ENCODE results near the gene PCDHGA1. TPM values are rescaled to one million over a fixed set of nuclear protein-coding genes. Genes with fewer than 3 reads are reported as not detected.
"Not testable (repeated sequence)": the region's sequence is repeated elsewhere in the genome, so short reads cannot be mapped to it uniquely, and the experiment has no call there.

PCDHGA1 gene
- polyA plus RNA-seq, 1 donor, result 0.58 TPM

DNA sequence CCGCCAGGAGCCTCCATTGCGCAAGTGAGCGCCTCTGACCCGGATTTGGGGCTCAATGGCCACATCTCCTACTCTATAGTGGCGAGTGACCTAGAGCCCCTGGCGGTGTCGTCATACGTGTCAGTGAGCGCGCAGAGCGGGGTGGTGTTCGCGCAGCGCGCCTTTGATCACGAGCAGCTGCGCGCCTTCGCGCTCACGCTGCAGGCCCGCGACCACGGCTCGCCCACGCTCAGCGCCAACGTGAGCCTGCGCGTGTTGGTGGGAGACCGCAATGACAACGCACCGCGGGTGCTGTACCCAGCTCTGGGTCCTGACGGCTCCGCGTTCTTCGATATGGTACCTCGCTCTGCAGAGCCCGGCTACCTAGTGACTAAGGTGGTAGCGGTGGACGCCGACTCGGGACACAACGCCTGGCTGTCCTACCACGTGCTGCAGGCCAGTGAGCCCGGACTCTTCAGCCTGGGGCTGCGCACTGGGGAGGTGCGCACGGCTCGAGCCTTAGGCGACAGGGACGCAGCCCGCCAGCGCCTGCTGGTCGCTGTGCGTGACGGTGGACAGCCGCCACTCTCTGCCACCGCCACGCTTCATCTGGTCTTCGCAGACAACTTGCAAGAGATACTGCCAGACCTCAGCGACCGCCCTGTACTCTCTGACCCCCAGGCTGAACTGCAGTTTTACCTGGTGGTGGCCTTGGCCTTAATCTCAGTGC lies 79.4 kb downstream of the PCDHGA1 start:
- DNase-seq (ENCODE audit: low read depth), result no peak

DNA sequence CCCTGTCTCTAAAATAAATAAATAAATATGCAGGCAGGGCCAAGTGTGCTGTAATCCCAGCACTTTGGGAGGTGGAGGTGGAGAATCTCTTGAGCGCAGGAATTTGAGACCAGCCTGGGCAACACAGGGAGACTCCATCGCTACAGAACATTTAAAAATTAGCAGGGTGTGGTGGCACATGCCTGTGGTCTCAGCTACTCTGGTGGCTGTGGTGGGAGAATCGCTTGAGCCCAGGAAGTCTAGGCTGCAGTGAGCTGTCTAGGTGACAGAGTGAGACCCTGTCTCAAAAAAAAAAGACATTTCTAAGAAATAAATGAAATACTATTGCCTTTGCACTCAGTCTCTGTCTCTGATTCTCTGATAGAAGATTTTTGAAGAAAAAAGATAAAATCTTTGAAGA lies 81.3 kb downstream of the PCDHGA1 start:
- DNase-seq (ENCODE audit: low read depth), result no peak

DNA sequence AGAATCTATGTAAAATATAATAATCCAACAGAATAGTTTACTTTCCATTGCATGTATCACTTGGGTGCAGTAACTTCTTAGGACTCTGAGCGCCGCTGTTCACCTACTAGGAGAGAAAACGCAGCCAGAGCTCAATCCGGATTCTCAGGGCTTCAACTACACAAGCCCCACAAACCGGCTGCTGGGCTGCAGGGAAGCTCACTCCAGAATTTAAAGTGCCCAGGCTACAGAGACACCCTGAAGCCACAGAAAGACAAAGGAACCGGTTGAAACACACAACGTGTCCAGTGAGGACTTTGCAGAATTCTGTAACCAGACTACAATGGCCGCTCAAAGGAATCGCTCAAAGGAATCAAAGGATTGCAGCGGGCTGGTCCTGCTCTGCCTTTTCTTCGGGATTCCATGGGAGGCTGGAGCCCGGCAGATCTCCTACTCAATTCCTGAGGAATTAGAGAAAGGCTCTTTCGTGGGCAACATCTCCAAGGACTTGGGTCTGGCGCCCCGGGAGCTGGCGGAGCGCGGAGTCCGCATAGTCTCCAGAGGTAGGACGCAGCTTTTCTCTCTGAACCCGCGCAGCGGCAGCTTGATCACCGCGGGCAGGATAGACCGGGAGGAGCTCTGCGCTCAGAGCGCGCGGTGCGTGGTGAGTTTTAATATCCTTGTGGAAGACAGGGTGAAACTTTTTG lies 82.7 kb downstream of the PCDHGA1 start, which contains the start of gene PCDHGA10:
Gene PCDHGA10 (plus strand): TSS at position 134 of the 686 bp plus-strand sequence. CDS start 189 bp downstream, at position 323.
- DNase-seq (ENCODE audit: low read depth), result no peak

DNA sequence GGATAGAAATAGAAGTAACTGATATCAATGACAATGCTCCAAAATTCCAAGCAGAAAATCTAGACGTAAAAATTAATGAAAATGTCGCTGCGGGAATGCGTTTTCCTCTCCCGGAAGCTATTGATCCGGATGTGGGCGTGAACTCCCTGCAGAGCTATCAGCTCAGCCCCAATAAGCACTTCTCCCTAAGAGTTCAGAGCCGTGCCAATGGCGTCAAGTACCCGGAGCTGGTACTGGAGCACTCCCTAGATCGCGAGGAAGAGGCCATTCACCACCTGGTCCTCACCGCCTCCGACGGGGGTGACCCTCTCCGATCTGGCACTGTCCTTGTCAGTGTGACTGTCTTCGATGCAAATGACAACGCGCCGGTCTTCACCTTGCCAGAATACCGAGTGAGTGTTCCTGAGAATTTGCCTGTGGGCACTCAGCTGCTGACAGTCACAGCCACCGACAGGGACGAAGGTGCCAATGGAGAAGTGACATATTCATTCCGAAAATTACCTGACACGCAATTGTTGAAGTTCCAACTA lies 83.3 kb downstream of the PCDHGA1 start:
- no peak for DNase-seq (ENCODE audit: low read depth)

DNA sequence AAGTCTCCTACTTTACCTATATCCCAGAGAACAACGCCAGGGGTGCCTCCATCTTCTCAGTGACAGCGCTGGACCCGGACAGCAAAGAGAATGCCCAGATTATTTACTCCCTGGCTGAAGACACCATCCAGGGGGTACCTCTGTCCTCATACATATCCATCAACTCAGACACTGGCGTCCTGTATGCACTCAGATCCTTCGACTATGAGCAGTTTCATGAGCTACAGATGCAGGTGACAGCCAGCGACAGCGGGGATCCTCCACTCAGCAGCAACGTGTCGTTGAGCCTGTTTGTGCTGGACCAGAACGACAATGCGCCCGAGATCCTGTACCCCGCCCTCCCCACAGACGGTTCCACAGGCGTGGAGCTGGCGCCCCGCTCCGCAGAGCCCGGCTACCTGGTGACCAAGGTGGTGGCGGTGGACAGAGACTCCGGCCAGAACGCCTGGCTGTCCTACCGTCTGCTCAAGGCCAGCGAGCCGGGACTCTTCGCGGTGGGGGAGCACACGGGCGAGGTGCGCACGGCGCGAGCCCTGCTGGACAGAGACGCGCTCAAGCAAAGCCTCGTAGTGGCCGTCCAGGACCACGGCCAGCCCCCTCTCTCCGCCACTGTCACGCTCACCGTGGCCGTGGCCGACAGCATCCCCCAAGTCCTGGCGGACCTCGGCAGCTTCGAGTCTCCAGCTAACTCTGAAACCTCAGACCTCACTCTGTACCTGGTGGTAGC lies 84.4 kb downstream of the PCDHGA1 start:
- DNase-seq (ENCODE audit: low read depth), result not testable (repeated sequence)

DNA sequence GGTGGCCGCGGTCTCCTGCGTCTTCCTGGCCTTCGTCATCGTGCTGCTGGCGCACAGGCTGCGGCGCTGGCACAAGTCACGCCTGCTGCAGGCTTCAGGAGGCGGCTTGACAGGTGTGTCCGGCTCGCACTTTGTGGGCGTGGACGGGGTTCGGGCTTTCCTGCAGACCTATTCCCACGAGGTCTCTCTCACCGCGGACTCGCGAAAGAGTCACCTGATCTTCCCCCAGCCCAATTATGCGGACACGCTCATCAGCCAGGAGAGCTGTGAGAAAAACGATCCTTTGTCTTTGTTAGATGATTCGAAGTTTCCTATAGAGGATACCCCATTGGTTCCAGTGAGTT lies 84.9 kb downstream of the PCDHGA1 start:
- not testable (repeated sequence) for DNase-seq (ENCODE audit: low read depth)

DNA sequence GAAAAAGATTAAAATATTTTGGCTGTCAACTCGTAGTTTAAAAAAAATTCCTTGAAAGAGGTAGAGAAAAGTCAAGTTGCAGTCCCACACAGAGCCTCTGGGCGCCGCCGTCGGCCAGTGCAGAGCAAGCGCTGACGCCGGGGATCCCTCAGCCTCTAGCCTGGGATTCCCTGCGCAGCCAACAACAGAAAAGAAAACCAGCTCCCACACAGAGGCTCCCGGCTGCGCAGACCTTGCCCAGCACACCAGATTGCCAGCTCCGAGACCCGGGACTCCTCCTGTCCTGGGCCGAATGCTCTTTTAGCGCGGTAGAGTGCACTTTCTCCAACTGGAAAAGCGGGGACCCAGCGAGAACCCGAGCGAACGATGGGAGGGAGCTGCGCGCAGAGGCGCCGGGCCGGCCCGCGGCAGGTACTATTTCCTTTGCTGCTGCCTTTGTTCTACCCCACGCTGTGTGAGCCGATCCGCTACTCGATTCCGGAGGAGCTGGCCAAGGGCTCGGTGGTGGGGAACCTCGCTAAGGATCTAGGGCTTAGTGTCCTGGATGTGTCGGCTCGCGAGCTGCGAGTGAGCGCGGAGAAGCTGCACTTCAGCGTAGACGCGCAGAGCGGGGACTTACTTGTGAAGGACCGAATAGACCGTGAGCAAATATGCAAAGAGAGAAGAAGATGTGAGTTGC lies 87.3 kb downstream of the PCDHGA1 start, which contains the start of gene PCDHGB7:
Gene PCDHGB7 (plus strand): TSS at position 184 of the 679 bp plus-strand sequence. CDS start 183 bp downstream, at position 367.
- not testable (repeated sequence) for DNase-seq (ENCODE audit: low read depth)

DNA sequence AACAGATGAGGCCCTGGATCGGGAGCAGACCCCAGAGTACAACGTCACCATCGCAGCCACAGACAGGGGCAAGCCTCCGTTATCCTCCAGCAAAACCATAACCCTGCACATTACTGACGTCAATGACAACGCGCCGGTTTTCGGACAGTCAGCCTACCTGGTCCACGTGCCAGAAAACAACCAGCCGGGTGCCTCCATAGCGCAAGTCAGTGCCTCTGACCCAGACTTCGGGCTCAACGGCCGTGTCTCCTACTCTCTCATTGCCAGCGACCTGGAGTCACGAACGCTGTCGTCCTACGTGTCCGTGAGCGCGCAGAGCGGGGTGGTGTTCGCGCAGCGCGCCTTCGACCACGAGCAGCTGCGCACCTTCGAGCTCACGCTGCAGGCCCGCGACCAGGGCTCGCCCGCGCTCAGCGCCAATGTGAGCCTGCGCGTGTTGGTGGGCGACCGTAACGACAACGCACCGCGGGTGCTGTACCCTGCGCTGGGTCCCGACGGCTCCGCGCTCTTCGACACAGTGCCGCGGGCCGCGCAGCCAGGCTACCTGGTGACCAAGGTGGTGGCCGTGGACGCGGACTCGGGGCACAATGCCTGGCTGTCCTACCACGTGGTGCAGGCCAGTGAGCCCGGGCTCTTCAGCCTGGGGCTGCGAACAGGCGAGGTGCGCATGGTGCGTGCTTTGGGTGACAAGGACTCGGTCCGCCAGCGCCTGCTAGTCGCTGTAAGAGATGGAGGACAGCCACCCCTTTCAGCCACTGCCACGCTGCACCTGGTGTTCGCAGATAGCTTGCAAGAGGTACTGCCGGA lies 89.0 kb downstream of the PCDHGA1 start:
- DNase-seq (ENCODE audit: low read depth), result no peak

DNA sequence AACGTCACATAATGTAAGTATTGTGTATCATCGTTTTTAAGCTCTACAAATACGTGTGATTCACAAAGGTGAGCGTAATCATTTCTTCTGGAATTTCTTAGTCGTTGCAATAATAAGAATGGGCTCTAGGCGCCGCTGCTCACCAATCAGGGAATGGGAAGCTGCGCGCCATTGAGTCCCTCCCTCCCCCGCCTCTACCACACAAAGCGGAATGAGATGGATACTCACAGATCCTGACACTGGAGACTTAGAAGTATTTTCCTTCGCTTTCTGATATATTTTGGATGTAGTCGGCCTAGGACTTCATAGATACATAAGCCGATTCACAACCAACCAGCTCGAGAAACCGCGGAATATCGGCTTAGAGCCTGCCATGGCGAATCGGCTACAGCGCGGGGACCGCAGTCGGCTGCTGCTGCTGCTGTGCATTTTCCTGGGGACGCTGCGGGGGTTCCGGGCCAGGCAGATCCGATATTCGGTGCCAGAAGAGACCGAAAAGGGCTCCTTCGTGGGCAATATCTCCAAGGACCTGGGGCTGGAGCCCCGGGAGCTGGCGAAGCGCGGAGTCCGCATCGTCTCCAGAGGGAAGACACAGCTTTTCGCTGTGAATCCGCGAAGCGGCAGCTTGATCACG lies 90.7 kb downstream of the PCDHGA1 start, which contains the start of gene PCDHGA11:
Gene PCDHGA11 (plus strand): TSS at position 197 of the 634 bp plus-strand sequence. CDS start 177 bp downstream, at position 374.
- no peak for DNase-seq (ENCODE audit: low read depth)

DNA sequence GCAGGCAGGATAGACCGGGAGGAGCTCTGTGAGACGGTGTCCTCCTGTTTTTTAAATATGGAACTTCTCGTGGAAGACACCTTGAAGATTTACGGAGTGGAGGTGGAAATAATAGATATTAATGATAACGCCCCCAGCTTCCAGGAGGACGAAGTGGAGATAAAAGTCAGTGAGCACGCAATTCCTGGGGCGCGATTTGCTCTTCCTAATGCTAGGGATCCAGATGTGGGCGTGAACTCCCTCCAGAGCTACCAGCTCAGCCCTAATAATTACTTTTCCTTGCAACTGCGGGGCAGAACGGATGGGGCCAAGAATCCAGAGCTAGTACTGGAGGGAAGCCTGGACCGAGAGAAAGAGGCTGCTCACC lies 91.2 kb downstream of the PCDHGA1 start:
- DNase-seq (ENCODE audit: low read depth), result no peak

DNA sequence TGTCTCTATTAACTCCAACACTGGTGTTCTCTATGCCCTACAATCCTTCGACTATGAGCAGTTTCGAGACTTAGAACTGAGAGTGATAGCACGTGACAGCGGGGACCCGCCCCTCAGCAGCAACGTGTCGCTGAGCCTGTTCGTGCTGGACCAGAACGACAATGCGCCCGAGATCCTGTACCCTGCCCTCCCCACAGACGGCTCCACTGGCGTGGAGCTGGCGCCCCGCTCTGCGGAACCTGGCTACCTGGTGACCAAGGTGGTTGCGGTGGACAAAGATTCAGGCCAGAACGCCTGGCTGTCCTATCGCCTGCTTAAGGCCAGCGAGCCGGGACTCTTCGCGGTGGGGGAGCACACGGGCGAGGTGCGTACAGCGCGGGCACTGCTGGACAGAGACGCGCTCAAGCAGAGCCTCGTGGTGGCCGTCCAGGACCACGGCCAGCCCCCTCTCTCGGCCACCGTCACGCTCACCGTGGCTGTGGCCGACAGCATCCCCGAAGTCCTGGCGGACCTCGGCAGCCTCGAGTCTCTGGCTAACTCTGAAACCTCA lies 92.5 kb downstream of the PCDHGA1 start:
- no peak for DNase-seq (ENCODE audit: low read depth)

DNA sequence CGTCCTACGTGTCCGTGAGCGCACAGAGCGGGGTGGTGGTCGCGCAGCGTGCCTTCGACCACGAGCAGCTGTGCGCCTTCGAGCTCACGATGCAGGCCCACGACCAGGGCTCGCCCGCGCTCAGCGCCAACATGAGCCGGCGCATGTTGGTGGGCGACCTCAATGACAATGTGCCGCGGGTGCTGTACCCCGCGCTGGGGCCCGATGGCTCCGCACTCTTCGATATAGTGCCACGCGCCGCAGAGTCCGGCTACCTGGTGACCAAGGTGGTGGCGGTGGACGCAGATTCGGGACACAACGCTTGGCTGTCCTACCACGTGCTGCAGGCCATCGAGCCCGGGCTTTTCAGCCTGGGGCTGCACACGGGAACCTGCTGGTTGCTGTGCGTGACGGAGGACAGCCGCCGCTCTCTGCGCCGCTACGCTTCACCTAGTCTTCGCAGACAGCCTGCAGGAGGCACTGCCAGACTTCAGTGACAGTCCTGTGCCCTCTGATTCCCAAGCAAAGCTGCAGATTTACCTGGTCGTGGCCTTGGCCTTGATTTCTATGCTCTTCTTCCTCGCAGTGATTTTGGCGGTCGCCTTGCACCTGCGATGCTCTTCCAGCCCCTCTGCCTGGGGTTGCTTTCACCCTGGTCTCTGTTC lies 97.6 kb downstream of the PCDHGA1 start:
- DNase-seq (ENCODE audit: low read depth), result no peak

DNA sequence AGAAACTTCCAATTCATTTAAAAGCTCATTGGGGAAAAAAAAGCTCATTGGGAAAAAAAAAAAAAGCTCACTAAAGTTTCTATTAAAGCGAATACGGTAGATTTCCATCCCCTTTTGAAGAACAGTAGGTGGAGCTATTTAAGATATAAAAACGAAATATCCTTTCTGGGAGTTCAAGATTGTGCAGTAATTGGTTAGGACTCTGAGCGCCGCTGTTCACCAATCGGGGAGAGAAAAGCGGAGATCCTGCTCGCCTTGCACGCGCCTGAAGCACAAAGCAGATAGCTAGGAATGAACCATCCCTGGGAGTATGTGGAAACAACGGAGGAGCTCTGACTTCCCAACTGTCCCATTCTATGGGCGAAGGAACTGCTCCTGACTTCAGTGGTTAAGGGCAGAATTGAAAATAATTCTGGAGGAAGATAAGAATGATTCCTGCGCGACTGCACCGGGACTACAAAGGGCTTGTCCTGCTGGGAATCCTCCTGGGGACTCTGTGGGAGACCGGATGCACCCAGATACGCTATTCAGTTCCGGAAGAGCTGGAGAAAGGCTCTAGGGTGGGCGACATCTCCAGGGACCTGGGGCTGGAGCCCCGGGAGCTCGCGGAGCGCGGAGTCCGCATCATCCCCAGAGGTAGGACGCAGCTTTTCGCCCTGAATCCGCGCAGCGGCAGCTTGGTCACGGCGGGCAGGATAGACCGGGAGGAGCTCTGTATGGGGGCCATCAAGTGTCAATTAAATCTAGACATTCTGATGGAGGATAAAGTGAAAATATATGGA lies 100.2 kb downstream of the PCDHGA1 start, which contains the start of gene PCDHGA12:
Gene PCDHGA12 (plus strand): TSS at position 176 of the 782 bp plus-strand sequence. CDS start 253 bp downstream, at position 429.
- no peak for DNase-seq (ENCODE audit: low read depth)

DNA sequence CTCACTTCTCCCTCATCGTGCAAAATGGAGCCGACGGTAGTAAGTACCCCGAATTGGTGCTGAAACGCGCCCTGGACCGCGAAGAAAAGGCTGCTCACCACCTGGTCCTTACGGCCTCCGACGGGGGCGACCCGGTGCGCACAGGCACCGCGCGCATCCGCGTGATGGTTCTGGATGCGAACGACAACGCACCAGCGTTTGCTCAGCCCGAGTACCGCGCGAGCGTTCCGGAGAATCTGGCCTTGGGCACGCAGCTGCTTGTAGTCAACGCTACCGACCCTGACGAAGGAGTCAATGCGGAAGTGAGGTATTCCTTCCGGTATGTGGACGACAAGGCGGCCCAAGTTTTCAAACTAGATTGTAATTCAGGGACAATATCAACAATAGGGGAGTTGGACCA lies 101.0 kb downstream of the PCDHGA1 start:
- no peak for DNase-seq (ENCODE audit: low read depth)

DNA sequence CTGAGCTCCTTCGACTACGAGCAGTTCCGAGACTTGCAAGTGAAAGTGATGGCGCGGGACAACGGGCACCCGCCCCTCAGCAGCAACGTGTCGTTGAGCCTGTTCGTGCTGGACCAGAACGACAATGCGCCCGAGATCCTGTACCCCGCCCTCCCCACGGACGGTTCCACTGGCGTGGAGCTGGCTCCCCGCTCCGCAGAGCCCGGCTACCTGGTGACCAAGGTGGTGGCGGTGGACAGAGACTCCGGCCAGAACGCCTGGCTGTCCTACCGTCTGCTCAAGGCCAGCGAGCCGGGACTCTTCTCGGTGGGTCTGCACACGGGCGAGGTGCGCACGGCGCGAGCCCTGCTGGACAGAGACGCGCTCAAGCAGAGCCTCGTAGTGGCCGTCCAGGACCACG lies 102.0 kb downstream of the PCDHGA1 start:
- not testable (repeated sequence) for DNase-seq (ENCODE audit: low read depth)

DNA sequence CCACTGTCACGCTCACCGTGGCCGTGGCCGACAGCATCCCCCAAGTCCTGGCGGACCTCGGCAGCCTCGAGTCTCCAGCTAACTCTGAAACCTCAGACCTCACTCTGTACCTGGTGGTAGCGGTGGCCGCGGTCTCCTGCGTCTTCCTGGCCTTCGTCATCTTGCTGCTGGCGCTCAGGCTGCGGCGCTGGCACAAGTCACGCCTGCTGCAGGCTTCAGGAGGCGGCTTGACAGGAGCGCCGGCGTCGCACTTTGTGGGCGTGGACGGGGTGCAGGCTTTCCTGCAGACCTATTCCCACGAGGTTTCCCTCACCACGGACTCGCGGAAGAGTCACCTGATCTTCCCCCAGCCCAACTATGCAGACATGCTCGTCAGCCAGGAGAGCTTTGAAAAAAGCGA lies 102.4 kb downstream of the PCDHGA1 start:
- not testable (repeated sequence) for DNase-seq (ENCODE audit: low read depth)

DNA sequence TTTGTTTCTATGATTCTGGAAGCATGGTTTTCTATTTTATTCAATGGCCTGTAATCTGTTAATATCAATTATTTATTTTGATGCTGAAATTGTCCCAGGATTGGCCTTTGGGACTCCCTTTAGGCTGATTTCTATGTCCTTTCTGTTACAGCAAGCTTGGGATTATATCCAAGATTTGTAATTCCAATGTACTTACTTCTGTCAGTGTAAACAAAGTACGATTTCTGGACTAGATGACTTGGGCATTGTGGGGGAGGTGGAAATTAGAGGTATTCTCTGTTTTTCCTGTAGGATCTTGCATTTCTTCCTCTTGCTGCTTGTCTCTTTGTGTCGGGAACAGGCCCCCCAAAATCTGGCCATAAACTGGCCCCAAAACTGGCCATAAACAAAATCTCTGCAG lies 103.7 kb downstream of the PCDHGA1 start:
- no peak for DNase-seq (ENCODE audit: low read depth)

DNA sequence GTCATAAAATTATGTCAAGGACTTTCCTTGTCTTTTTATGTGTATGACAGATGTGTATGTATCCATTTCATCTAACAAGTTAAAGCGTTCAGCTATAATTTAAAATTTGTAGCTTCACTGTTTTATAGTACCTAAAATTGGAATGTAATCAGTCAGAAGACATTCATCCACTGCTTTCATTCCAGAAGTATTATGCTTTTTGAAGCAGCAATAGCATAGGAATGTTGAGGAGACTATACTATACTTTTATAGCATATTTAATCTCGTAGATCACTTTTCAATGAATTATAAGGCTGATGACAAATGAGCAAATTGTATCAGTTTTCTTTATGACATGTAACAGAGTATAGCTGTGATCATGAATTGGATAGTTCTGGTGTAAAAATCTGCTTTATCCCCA lies 106.9 kb downstream of the PCDHGA1 start:
- no peak for DNase-seq (ENCODE audit: low read depth)

All from forelimb muscle (tissue), 1 donor.